HCT116 (cell line): ENCODE measurements around the gene CST1.
"Not testable (repeated sequence)": the region's sequence is repeated elsewhere in the genome, so short reads cannot be mapped to it uniquely, and the experiment has no call there.

Source experiments
- CTCF ChIP-seq, 3 experiments: fragments of 200-600 bp in 1 of 3; sonication (generic) in 1 of 3; IDR thresholded peaks in 2 of 3; conservative IDR thresholded peaks in 1 of 3; 2 replicates each; pipeline ENCODE4 v1.5.1; 2012 to 2017; ENCODE audit warnings: low read depth in 2 of 3, low read length in 2 of 3, antibody characterized with exemption in 1 of 3, borderline replicate concordance in 1 of 3, control low read depth in 1 of 3, mild to moderate bottlenecking in 1 of 3, mixed read lengths in 1 of 3, mixed run types in 1 of 3, moderate library complexity in 1 of 3; ENCODE audit not compliant: insufficient read depth in 1 of 3
- FOSL1 ChIP-seq: IDR thresholded peaks from 2 replicates; pipeline ENCODE4 v1.6.1; 2012; ENCODE audit warnings: low read depth
- POLR2AphosphoS5 ChIP-seq: IDR thresholded peaks from 2 replicates; pipeline ENCODE4 v1.6.1; 2011; ENCODE audit warnings: mild to moderate bottlenecking, low read depth, low read length, moderate library complexity
- REST ChIP-seq: IDR thresholded peaks from 2 replicates; pipeline ENCODE4 v1.6.1; 2012; ENCODE audit warnings: low read depth

GRCh38 chr20:23719351-23719750 is 31.4 kb downstream of the CST1 start:
- TF ChIP-seq CTCF (IDR thresholded peaks at IDR 0.05 in 2 of 3, conservative IDR thresholded peaks at IDR 0.05 in 1 of 3; ENCODE audit: borderline replicate concordance in 1 of 3, insufficient read depth in 1 of 3, low read depth in 2 of 3, low read length in 2 of 3); POLR2AphosphoS5; REST; FOSL1: not testable (repeated sequence)
